HFFc6 (cell line): ENCODE data around the gene C1QC. TPM values are rescaled to one million over a fixed set of nuclear protein-coding genes. Genes with fewer than 3 reads are reported as not detected.

ENCODE experiments used
- DNase-seq: peaks from one replicate; pipeline ENCODE4 v3.0.0-alpha.2; 2018
- H3K27ac Mint-ChIP-seq: 2 replicates; pipeline ENCODE4 v1.8.0; 2020; ENCODE audit warnings: mild to moderate bottlenecking, mixed read lengths
- H3K27me3 Mint-ChIP-seq: 2 replicates; pipeline ENCODE4 v1.8.0; 2021; ENCODE audit warnings: mild to moderate bottlenecking, moderate library complexity, mixed read lengths; ENCODE audit not compliant: insufficient read depth
- H3K36me3 Mint-ChIP-seq: 2 replicates; pipeline ENCODE4 v1.8.0; 2021; ENCODE audit warnings: low read depth, mixed read lengths
- H3K4me1 Mint-ChIP-seq: 2 replicates; pipeline ENCODE4 v1.8.0; 2020; ENCODE audit warnings: low read depth, mixed read lengths
- H3K4me3 Mint-ChIP-seq: 2 replicates; pipeline ENCODE4 v1.8.0; 2020; ENCODE audit warnings: mild to moderate bottlenecking, moderate library complexity, mixed read lengths
- H3K9me3 Mint-ChIP-seq: 2 replicates; pipeline ENCODE4 v1.8.0; 2020; ENCODE audit warnings: mild to moderate bottlenecking, mixed read lengths
- total RNA-seq, 6 experiments: library from RNA; stranded (reverse); fragmentation: NEBNext Ultra II Directional; extraction: Animal tissue kit (Norgen Biotek cat#: 25700); gene quantifications; 2 replicates in 1 of 6; 3 replicates in 5 of 6; pipeline ENCODE4 v1.2.3, GENCODE V29; 2021
- TF ChIP-seq, protein P1 (sequence below): fragments of 200-600 bp; sonication (generic); IDR thresholded peaks from 2 replicates; pipeline ENCODE4 v1.5.0; 2021; ENCODE audit warnings: antibody characterized with exemption, mild to moderate bottlenecking

Gene C1QC
- total RNA-seq, 6 experiments from 2014 or later: not detected

DNA sequence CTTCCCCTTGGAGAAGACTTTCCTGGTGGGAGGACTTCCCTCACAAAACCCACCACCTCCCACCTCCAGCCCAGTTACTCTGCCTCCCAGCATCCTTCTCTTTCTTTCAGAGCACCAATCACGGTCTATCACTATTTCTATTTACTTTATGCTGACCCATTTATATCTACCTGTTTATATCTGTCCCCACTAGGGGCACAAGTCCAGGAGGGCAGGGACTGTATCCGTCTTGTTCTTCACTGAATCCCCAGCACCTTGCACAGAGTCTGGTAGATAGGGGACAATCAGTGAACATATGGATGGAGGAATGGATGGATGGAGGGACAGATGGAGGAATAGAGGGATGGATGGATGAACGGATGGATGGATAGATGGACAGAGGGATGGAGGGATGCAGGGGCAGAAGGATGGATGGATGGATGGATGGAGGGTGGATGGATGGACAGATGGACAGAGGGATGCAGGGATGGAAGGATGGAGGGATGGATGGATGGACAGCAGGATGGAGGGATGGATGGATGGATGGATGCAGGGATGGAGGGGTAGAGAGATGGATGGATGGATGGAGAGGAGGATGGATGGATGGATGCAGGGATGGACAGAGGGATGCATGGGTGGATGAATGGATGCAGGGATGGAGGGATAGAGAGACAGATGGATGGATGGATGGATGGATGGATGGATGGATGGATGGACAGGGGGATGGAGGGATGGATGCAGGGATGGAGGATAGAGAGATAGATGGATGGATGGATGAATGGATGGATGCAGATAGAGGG lies 15.1 kb downstream of the C1QC start:
- TF ChIP-seq, protein P1, sequence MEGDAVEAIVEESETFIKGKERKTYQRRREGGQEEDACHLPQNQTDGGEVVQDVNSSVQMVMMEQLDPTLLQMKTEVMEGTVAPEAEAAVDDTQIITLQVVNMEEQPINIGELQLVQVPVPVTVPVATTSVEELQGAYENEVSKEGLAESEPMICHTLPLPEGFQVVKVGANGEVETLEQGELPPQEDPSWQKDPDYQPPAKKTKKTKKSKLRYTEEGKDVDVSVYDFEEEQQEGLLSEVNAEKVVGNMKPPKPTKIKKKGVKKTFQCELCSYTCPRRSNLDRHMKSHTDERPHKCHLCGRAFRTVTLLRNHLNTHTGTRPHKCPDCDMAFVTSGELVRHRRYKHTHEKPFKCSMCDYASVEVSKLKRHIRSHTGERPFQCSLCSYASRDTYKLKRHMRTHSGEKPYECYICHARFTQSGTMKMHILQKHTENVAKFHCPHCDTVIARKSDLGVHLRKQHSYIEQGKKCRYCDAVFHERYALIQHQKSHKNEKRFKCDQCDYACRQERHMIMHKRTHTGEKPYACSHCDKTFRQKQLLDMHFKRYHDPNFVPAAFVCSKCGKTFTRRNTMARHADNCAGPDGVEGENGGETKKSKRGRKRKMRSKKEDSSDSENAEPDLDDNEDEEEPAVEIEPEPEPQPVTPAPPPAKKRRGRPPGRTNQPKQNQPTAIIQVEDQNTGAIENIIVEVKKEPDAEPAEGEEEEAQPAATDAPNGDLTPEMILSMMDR: peak; percentile 39; the same call in 1 of the 2 replicates
- H3K27me3 Mint-ChIP-seq: peaks cover 65% of the 10 kb centered on the region
- H3K36me3 Mint-ChIP-seq: no peaks in the 10 kb centered on the region
- H3K4me1 Mint-ChIP-seq: no peaks in the 10 kb centered on the region
- no peak for DNase-seq
- H3K4me3 Mint-ChIP-seq: no peak overlapping the region
- H3K9me3 Mint-ChIP-seq: no peaks in the 10 kb centered on the region
- no peak overlapping the region for H3K27ac Mint-ChIP-seq

DNA sequence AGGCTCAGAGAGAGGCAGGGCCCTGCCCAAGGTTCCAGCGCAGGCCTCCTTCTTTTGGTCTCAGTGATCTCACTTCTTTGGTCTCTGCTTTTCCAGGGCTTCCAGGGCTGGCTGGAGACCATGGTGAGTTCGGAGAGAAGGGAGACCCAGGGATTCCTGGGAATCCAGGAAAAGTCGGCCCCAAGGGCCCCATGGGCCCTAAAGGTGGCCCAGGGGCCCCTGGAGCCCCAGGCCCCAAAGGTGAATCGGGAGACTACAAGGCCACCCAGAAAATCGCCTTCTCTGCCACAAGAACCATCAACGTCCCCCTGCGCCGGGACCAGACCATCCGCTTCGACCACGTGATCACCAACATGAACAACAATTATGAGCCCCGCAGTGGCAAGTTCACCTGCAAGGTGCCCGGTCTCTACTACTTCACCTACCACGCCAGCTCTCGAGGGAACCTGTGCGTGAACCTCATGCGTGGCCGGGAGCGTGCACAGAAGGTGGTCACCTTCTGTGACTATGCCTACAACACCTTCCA lies 17.3 kb downstream of the C1QC start:
- Mint-ChIP-seq H3K4me1 (no peaks in the 10 kb centered on the region), H3K27ac (no peak overlapping the region), H3K4me3 (no peak overlapping the region), H3K27me3 (peaks cover 61% of the 10 kb centered on the region), H3K36me3 (no peaks in the 10 kb centered on the region), H3K9me3 (no peaks in the 10 kb centered on the region)
- TF ChIP-seq, protein P1: no peak
- no peak for DNase-seq

DNA sequence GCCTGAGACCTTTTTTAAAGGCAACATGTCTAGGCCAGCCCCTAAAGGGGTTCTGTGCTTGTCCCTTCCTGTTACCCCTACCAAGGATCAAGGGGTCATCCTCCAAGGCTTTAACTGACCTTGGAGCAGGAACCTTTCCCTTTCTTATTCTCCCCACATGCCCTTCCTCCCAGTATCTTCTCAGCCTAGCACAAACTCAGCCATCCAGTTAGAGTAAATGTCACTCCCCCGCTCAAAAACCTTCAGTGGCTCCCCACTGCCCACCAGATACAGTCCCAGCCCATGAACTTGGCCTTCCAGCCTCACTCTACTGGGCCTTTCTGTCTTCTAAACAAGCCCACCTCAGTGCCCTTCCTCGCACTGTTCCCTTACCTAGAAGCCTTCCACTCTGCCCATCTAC lies 18.4 kb downstream of the C1QC start:
- Mint-ChIP-seq H3K4me3 (no peak overlapping the region), H3K9me3 (no peaks in the 10 kb centered on the region), H3K4me1 (no peaks in the 10 kb centered on the region), H3K27me3 (peaks cover 52% of the 10 kb centered on the region), H3K36me3 (no peaks in the 10 kb centered on the region), H3K27ac (no peak overlapping the region)
- no peak for DNase-seq
- TF ChIP-seq, protein P1: no peak

DNA sequence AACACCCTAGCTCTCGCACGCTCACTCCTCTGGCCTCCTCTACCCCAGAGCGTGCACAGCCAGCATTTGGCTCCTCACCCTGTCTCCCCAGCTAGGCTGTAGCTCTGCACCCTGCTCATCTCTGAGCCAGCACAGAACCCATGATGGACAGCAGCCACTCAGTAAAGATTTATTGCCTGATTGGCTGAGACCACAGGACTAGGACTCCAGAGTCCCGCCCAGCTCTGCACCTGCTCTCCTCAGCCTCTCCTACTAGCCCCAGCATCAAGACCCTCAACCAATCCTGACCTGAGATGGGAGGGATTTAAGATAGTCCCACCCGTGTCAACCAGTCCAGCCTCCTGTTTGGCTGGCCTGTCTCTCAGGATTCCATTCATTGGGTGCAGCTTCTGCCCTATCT lies 18.9 kb downstream of the C1QC start:
- no peak overlapping the region for H3K4me3 Mint-ChIP-seq
- DNase-seq: peak; percentile 20
- TF ChIP-seq, protein P1: no peak
- H3K36me3 Mint-ChIP-seq: no peaks in the 10 kb centered on the region
- peaks cover 50% of the 10 kb centered on the region for H3K27me3 Mint-ChIP-seq
- H3K9me3 Mint-ChIP-seq: no peaks in the 10 kb centered on the region
- no peak overlapping the region for H3K27ac Mint-ChIP-seq
- H3K4me1 Mint-ChIP-seq: no peaks in the 10 kb centered on the region

DNA sequence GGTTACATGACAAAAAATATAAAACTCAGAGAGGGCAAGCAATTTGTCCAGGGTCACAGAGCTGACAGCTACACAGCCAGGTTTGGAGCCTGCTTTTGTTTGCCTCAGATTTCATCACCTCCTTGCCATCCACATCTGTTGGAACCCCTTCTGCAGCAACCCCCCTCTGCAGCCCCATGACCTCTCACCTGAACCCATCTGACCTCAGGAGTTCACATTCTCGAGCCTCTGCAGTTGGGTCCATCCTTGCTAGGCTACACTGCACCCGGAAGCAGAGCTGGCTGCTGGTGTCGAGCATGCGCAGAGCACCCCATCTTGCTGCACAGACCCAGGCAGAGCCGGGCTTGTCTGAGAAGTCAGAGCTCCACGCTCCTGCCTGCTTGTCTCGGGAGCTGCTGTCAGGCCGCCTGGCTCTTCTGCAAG lies 19.6 kb downstream of the C1QC start:
- Mint-ChIP-seq H3K4me3 (no peak overlapping the region), H3K9me3 (no peaks in the 10 kb centered on the region), H3K4me1 (no peaks in the 10 kb centered on the region), H3K27ac (no peak overlapping the region), H3K36me3 (no peaks in the 10 kb centered on the region), H3K27me3 (peaks cover 53% of the 10 kb centered on the region)
- no peak for DNase-seq
- TF ChIP-seq, protein P1: no peak
